Peyer's patch (tissue), 4 donors: ENCODE results near the gene FBXL4. TPM values are rescaled to one million over a fixed set of nuclear protein-coding genes. Genes with fewer than 3 reads are reported as not detected.

ENCODE experiments used
- DNase-seq, 3 donors: peaks; one replicate each; pipeline ENCODE4 v3.0.0-alpha.2; 2017 to 2019
- H3K27ac ChIP-seq, 4 donors: fragments of 200-600 bp; sonication (generic); one replicate each; pipeline ENCODE4 v1.5.1; 2016 to 2019
- H3K27me3 ChIP-seq, 2 donors: fragments of 200-600 bp; sonication (generic); one replicate each; pipeline ENCODE4 v1.5.1; 2019
- H3K36me3 ChIP-seq, 3 donors: fragments of 200-600 bp; sonication (generic); one replicate each; pipeline ENCODE4 v1.5.1; 2016 to 2019
- H3K4me1 ChIP-seq, 4 donors: fragments of 200-600 bp; sonication (generic); one replicate each; pipeline ENCODE4 v1.5.1; 2016 to 2019
- H3K4me3 ChIP-seq, 4 donors: fragments of 200-600 bp; sonication (generic); 1 replicate in 3 of 4; 2 replicates in 1 of 4; pipeline ENCODE4 v1.5.1; 2016 to 2019; ENCODE audit warnings: mild to moderate bottlenecking in 1 of 4
- H3K9me3 ChIP-seq, 4 donors: fragments of 200-600 bp; sonication (generic); one replicate each; pipeline ENCODE4 v1.5.1; 2016 to 2019; ENCODE audit warnings: mild to moderate bottlenecking in 1 of 4
- CTCF ChIP-seq, 6 experiments: fragments of 450-650 bp in 4 of 6; fragments of 200-600 bp in 2 of 6; sonication (generic) in 1 of 6; IDR thresholded peaks; one replicate each; pipeline ENCODE4 v1.5.1; 2017 to 2019; ENCODE audit warnings: antibody characterized with exemption in 6 of 6, mild to moderate bottlenecking in 3 of 6, moderate library complexity in 1 of 6
- POLR2A ChIP-seq, 2 donors: fragments of 450-650 bp; IDR thresholded peaks; one replicate each; pipeline ENCODE4 v1.5.1; 2017; ENCODE audit warnings: antibody characterized with exemption in 2 of 2, mild to moderate bottlenecking in 2 of 2, moderate library complexity in 2 of 2
- total RNA-seq, 4 donors: library from RNA; depleted of rRNA; stranded (reverse); fragments of >200 nt; gene quantifications; one replicate each; pipeline ENCODE4 v1.1.0, GENCODE V29; 2016

Gene FBXL4
- total RNA-seq, 4 donors from 2014 or later, result 19.1 to 24.8 (median 21.2) TPM

GRCh38 chr6:98836025-98836961 is 111.5 kb downstream of the FBXL4 start:
- Histone ChIP-seq H3K27me3 (peaks cover 0 to 52% of the 10 kb centered on the region in 2 donors), H3K4me1 (peaks cover 2 to 48% (median 15%) of the 10 kb centered on the region in 4 donors), H3K27ac (no peak overlapping the region), H3K4me3 (peak overlapping the region in 1 of 4 donors; percentile 61), H3K9me3 (peaks cover 0 to 9% (median 0%) of the 10 kb centered on the region in 4 donors), H3K36me3 (no peaks in the 10 kb centered on the region)
- DNase-seq, result no peak
- TF ChIP-seq POLR2A (IDR thresholded peaks at IDR 0.05), result no peak
- no peak for TF ChIP-seq CTCF (IDR thresholded peaks at IDR 0.05)

- H3K27me3 ChIP-seq, result peaks cover 0 to 60% of the 10 kb centered on the region in 2 donors
- H3K4me1 ChIP-seq, result peaks cover 2 to 52% (median 16%) of the 10 kb centered on the region in 4 donors
- peak overlapping the region; percentile 4 to 61 (median 57) for H3K4me3 ChIP-seq
- H3K9me3 ChIP-seq, result peaks cover 0 to 10% (median 0%) of the 10 kb centered on the region in 4 donors
- peak in 1 of 3 donors; percentile 48 for DNase-seq
- no peak overlapping the region for H3K27ac ChIP-seq
- TF ChIP-seq CTCF (IDR thresholded peaks at IDR 0.05) (no peak), POLR2A (IDR thresholded peaks at IDR 0.05) (no peak)
- H3K36me3 ChIP-seq, result no peaks in the 10 kb centered on the region
Observed at GRCh38 chr6:98835149-98836024, 112.4 kb downstream of the FBXL4 start.

- peak; percentile 66 to 77 (median 74) for DNase-seq
- Histone ChIP-seq H3K4me1 (peaks cover 2 to 52% (median 16%) of the 10 kb centered on the region in 4 donors), H3K27me3 (peaks cover 0 to 68% of the 10 kb centered on the region in 2 donors), H3K4me3 (peak within 1 kb of the TSS; percentile 44 to 61 (median 57)), H3K9me3 (peaks cover 0 to 10% (median 0%) of the 10 kb centered on the region in 4 donors), H3K27ac (no peak within 1 kb of the TSS), H3K36me3 (no peaks in the 10 kb centered on the region)
- TF ChIP-seq POLR2A (IDR thresholded peaks at IDR 0.05) (no peak), CTCF (IDR thresholded peaks at IDR 0.05) (no peak)
Observed at GRCh38 chr6:98834060-98835031, 113.4 kb downstream of the FBXL4 start, which contains the start of gene POU3F2. POU3F2 (plus strand) TSS chr6:98834574; CDS start chr6:98834874, 300 bp downstream.

- Histone ChIP-seq H3K9me3 (peaks cover 0 to 10% (median 0%) of the 10 kb centered on the region in 4 donors), H3K4me3 (peak overlapping the region; percentile 44 to 61 (median 57)), H3K27me3 (peaks cover 0 to 75% of the 10 kb centered on the region in 2 donors), H3K36me3 (no peaks in the 10 kb centered on the region), H3K27ac (no peak overlapping the region), H3K4me1 (peaks cover 2 to 52% (median 16%) of the 10 kb centered on the region in 4 donors)
- TF ChIP-seq POLR2A (IDR thresholded peaks at IDR 0.05), result no peak
- DNase-seq, result peak in 2 of 3 donors; percentile 47 to 56
Observed at GRCh38 chr6:98833307-98834059, 114.3 kb downstream of the FBXL4 start.

GRCh38 chr6:98833057-98833306 is 114.8 kb downstream of the FBXL4 start:
- H3K9me3 ChIP-seq, result peaks cover 0 to 10% (median 0%) of the 10 kb centered on the region in 4 donors
- H3K27ac ChIP-seq, result no peak overlapping the region
- no peaks in the 10 kb centered on the region for H3K36me3 ChIP-seq
- TF ChIP-seq CTCF (IDR thresholded peaks at IDR 0.05) (no peak), POLR2A (IDR thresholded peaks at IDR 0.05) (no peak)
- H3K4me3 ChIP-seq, result peak overlapping the region; percentile 44 to 61 (median 57)
- H3K27me3 ChIP-seq, result peaks cover 0 to 77% of the 10 kb centered on the region in 2 donors
- peaks cover 2 to 57% (median 16%) of the 10 kb centered on the region in 4 donors for H3K4me1 ChIP-seq
- DNase-seq, result no peak
